Measurements from ENCODE around the gene DIPK1B.
"Not testable (repeated sequence)": the region's sequence is repeated elsewhere in the genome, so short reads cannot be mapped to it uniquely, and the experiment has no call there.

The DIPK1B gene

DNA sequence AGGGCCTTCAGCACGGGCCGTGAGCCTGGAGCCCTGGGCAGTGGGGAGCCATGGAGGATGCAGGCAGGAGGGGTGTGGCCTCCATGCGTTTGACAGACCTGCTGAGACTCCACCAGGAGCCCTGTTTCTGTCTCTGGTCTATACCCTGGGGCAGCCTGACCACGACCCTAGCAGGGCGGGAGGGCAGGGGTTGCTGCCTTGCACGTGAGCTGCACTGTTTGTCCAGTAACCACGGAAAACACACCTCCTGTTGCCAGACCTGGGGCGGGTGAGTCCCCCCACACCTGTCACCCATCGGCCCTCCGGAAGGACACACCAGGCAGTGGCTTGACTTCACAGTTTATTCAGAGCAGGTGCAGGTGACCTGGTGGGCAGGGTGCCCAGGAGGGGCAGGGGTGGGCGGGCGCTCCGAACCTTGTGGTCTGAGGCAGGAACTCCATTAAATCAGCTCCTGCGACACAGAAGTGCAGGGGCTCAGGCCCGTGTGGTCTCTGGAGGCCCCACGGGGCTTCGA lies 41.7 kb downstream of the DIPK1B start:
- DNase-seq (ENCODE audit: low spot score) = no peak

DNA sequence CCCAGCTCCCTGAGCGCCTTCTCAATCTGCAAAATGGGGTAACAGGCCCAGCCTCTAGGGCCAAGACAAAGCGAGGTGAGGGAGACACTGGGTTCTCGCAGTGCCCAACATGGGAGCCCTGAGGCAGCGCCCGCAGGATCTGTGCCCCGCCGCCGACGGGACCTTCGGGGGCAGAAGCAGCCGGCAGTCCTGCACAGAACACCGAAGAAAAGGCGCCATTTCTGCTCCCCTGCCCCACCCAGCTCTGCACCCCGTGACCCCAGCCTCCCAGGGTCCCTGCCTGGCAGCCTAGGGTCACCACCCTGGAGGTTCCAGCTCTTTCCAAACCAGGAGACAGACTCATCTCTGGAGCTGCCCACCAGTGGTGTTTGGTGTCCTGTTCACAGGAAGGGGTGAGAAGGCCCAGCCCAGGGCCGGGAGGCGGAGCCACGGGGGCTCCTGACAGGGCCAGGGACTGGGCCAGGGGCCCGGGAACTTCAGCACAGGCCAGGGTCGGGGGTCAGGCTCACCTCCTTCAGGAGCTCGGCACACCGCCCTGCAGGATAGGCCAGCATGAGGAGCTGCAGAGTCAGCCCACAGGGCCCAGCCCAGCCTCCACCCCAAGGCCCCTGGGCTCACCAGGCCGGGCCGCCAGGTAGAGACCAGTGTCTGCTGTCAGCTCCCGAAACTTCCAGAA lies 42.4 kb downstream of the DIPK1B start:
- DNase-seq (ENCODE audit: low spot score) = no peak

DNA sequence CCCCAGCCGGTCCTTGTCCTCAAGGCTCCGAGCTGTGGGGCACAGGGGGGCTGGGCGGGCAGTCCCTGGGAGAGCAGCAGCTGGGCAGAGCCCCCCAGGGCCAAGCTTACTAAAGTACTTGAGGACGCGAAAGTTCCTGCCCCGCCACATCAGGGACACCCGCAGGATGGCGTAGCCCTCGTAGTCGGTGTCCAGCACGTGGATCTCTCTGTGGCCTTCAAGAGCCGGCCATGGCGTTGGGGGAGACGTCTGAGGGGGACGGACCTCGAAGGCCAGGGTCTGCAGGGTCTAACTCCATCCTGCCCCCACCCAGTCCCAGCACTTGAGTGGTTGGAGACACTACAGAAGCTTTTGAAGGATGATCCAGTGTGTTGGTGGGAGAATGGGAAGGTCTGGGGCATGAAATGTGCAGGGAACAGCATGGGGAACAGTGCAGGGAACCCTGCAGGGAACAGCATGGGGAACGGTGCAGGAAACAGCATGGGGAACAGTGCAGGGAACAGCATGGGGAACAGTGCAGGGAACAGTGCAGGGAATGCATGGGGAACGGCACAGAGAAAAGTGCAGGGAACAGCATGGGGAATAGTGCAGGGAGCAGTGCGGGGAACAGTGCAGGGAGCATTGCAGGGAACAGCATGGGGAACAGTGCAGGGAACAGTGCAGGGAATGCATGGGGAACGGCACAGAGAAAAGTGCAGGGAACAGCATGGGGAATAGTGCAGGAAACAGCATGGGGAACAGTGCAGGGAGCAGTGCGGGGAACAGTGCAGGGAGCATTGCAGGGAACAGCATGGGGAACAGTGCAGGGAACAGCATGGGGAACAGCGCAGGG lies 43.1 kb downstream of the DIPK1B start:
- DNase-seq (ENCODE audit: low spot score) = not testable (repeated sequence)

DNA sequence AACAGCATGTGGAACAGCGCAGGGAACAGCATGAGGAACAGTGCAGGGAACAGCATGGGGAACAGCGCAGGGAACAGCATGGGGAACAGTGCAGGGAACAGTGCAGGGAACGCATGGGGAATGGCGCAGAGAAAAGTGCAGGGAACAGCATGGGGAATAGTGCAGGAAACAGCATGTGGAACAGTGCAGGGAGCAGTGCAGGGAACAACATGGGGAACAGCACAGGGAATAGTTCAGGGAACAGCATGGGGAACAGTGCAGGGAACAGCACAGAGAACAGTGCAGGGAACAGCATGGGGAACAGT lies 43.7 kb downstream of the DIPK1B start:
- no peak for DNase-seq (ENCODE audit: low spot score)

DNA sequence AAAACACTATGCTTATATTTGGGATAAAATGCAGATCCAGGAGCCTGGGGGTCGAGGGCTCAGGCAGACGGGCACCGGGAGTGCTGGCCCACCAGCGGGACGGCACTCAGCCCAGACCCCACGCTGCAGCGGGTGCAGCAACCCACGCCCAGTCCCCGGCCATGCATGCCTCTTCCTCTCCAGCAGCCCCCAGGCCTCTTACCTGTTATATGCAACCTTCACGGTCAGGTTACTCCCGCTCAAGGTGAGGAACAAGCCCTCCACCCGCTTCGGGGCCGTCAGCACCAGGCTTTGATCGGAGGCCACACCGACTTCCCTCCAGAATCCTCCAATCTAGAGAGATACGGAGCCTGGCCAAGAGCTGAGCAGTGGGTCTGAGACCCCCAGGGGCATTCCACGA lies 44.5 kb downstream of the DIPK1B start:
- no peak for DNase-seq (ENCODE audit: low spot score)

DNA sequence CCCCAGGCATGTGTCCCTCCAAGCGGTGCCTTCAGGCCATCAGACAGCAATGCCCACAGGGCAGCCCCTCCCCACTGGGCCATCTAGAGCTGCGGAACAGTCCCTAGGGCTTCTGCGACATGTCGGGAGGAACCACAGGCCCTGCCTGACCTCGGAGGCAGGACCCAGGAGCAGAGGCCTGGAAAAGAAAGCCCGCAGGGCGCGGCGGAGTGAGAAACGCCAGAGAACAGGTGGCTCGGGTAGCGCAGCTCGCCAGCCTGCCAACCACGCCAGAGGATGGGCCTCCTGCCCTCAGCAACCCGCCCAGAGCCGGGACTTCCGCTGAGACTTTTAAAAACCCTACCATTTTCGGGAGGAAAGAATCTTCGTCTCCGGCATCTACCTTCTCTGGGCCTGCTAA lies 45.0 kb downstream of the DIPK1B start:
- DNase-seq (ENCODE audit: low spot score) = no peak

DNA sequence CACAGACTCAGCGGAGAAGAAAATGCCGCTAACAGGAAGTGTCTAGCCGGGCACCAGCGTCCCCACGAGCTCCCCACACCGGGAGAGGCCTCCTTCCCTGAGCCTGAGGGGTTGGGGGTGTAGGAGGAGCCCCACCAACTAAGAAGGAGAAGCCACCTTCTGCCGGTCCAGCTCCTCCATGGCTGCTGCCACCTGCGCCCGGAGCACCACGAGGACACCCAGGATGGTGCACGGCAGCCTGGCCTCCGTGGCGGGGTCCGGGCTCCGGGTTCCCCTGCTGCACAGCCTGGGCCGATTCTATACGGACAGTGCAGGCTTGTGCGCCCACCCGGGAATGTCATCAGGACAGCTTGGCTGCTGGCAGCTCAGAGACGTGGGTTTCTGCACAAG lies 45.4 kb downstream of the DIPK1B start:
- no peak for DNase-seq (ENCODE audit: low spot score)

DNA sequence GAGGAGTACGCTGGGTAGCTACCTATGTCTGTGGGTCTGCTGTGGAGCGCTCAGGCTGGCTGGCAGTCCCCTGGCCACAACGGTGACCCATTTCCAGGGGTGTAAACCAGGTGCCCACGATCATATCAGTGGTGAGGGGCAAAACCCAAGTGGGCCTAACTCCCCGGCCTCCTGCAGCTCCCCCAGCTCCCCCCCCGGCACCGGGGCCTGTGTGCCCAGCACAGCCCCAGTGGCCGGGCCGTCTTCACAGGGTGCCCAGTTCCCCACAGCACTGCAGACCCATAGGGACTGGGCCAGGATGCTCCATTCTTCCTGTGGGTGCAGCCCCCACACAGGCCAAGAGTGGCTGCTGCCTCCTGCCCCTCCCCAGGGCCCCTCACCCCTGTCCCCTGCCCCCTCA lies 46.6 kb downstream of the DIPK1B start:
- no peak for DNase-seq (ENCODE audit: low spot score)

DNA sequence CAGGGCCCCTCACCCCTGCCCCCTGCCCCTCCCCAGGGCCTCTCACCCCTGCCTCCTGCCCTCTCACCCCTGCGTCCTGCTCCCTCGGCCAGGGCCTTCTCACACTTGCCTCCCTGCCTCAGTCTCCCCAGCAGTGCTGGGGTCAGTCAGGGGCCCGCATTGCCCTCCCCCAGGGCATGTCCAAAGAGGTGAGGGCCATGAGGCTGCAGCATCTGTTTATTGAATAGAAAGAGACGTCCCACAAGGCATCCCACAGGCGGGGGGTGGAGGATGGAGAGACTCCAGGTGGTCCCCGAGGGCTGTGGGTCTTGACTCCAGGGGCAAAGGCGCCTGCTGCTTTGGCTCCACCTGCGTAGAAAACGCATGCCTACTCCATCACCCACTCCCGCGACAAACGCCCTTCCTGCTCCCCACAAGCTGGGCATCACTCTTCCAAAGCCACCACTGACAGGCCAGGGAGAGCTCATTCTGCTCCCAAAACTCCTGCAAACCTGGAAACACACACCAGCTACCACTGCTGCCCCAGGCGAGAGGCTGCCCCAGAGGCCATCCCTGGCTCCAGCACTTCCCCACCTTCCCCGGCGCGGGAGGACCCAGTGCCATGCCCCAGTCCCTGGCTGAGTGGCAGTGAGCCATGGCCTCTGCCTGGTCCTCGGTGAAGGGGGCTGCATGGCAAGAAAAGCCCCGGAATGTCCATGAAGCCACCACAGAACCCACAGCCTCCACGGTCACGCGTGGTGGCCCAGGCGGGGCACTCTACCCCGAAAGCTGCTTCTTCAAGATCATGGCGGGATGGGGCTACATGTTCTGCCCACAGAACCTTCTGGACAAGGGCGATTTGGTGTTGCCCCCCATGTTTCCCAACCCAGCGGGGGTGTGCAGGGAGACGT lies 47.3 kb downstream of the DIPK1B start:
- no peak for DNase-seq (ENCODE audit: low spot score)

DNA sequence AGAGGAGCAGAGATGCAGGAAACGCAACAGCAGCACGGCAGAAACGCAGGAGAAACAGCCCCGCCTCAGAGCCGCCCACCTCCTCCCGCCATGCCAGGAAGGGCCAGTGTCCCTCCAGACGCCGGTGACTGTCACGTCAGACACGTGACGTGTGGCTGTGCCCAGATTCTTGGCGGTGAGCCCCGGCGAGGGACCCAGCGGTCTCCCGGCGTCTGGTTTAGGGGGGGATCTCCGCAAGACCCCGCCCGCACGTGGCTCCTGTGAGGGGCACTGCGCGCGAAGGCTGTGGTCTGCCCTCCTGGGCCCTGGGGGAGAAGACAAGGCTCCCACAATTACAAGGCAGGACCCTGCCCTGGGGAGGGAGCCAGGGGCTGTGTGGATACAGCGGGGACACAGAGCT lies 48.1 kb downstream of the DIPK1B start:
- DNase-seq (ENCODE audit: low spot score) = no peak

DNA sequence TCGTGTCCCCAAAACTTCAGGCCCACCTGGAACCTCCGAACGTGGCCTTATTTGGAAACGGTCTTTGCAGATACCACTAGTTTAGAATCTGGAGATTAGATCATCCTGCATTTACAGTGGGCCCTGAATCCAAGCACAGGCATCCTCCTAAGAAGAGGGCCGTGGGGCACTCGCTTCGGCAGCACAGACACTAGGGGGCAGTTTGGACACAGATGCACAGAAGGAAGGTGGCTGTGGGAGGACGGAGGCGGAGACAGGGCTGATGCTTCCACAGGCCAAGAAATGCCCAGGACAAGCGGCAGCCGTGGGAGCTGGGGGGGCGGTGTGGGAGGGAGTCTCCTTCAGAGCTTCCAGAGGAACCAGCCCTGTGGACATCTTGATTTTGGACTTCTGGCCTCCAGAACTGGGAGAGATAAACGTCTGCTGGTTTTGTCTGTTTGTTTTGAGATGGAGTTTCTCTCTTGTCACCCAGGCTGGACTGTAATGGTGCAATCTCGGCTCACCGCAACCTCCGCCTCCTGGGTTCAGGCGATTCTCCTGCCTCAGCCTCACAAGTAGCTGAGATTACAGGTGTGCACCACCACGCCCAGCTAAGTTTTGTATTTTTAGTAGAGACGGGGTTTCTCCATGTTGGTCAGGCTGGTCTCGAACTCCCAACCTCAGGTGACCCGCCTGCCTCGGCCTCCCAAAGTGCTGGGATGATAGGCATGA lies 48.6 kb downstream of the DIPK1B start:
- DNase-seq (ENCODE audit: low spot score) = not testable (repeated sequence)

DNA sequence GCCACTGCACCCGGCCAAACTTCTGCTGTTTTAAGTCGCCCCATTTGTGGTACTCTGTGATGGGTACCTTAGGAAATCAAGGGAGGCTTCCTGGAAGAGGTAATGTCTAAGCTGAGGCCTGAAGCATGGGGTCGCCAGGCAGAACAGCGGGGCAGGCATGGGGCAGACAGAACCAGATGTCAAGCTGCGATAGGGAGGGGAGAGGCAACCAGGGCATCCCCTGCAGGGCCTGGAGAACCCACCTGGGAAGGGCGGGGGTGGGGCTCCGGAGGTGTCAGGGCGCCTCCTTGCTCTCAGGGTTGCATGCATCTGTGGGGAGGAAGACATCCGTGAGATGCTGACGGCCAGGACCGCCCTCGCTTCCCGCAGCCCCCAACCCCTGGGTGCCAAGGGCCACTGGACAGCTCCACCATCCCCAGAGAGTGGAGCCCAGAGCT lies 49.2 kb downstream of the DIPK1B start:
- DNase-seq (ENCODE audit: low spot score) = no peak

DNA sequence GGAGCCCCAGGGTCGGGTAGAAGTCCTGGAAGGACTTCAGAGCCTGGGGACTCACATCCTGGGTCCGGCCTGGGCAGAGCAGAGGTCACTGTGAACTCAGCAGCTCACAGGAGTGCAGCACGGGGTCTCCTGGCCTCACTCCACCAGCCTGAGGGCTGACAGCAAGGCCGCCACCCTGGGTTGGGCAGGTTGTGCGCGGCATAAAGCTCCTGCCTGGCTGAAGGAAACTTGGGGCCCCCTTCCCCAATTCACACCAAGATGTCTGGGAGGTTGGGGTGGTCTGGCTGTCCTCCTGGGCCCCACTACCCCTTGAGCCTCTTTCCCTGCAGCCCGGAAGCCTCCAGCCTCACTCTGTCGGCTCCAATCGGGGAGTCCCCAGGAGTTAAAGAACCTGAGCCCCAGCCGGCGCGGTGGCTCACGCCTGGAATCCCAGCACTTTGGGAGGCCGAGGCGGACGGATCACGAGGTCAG lies 49.9 kb downstream of the DIPK1B start:
- DNase-seq (ENCODE audit: low spot score) = no peak

DNA sequence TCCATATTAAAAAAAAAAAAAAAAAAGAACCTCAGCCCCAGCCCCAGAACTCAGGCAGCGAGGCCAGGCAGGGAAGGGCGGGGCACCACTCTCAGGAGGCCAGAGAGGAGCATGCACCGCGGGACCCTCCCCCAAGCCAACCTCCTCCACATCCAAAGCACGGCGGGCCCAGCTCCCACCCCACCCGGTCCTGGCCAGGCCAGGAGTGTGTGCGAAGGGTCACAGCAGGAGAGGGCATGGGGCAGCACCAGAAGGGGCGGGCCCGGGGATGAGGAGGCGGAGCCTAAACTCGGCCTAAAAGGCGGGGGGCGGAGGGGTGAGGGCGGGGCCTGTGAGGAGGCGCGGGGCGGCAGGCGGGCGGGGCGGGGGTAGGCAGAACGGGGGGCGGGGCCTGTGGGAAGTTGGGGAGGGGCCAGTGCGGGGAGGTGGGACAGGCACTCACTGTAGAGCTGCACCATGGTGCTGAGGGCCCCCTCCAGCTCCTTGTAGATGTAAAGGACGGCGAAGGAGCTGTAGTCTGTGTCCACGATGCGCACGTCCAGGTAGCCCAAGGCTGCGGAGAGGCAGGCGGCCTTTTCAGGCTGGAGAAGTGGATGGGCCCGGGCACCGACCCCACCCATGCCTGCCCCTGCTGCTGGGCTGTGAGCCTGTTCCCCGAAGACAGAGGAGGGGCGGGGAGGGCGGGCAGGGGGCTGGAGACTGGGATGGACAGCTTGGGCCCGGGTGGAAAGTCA lies 50.7 kb downstream of the DIPK1B start:
- DNase-seq (ENCODE audit: low spot score) = peak; percentile 15

DNA sequence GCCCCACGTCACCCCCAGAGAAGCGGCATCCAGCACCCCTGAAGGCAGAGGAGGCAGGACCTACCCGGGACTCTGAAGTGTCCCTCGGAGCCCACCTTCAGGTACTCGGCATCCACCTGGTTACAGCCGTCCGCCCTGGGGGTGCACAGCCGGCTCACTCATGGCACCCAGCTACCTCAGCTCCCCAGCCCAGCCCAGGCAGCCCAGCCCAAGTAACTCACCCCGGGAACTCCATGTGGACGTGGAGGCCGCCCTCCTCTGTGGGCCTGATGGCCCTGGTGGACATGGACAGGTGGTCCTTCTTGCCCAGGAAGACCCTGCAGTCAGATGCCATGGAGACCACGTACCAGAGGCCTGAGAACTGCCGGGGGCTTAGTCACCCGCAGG lies 51.3 kb downstream of the DIPK1B start:
- DNase-seq (ENCODE audit: low spot score) = no peak

DNA sequence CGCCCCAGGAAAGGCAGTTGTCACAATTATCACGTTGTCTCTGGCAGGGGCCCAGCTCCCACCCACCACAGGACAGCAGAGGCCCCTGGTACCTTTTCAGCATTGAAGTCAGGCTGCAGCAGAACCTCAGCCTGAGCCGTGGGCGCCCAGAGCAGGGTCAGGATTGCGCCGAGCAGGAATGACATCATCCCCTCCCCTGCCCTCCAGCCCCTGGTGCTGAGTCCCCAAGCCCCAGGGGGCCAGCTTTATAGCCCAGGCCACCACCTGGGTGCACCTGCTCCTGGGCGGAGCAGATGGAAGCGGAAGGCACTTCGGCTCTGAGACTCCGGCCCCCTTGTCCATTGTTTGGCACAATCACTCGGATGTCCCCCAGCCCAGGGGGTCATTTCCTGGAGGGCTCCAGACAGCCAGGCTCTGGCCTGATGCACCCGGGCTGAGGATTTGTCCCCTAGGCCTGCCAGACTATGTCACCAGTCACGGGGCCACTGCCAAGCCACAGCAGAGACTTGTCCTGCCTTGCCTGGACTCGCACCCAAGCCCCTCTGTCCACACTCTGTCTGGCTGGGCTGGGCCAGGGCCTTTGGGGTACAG lies 52.0 kb downstream of the DIPK1B start, which contains the start of gene LCN15:
Gene LCN15, minus strand, starts transcription at position 218 of the 591 bp plus-strand sequence. Its CDS starts 30 bp downstream, at position 188.
- no peak for DNase-seq (ENCODE audit: low spot score)

DNA sequence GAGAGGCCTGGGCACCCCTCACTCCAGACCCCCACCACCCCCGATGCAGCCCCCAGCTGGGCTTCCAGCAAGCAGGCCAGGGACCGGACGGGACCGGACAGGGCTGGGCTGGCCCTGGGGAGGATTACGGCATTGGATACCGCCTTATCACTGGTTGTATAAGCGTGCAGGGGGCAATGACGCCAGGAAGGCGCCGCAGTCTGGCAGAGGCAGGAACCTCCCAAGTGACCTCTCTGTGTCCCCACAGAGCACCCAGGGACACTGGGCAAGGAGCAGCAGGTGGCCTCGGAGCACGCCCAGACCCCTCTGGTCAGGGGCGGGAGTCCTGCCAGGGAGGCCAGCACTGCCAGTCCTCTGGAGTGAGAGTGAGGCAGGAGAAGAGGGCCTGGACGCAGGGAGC lies 52.7 kb downstream of the DIPK1B start:
- no peak for DNase-seq (ENCODE audit: low spot score)

DNA sequence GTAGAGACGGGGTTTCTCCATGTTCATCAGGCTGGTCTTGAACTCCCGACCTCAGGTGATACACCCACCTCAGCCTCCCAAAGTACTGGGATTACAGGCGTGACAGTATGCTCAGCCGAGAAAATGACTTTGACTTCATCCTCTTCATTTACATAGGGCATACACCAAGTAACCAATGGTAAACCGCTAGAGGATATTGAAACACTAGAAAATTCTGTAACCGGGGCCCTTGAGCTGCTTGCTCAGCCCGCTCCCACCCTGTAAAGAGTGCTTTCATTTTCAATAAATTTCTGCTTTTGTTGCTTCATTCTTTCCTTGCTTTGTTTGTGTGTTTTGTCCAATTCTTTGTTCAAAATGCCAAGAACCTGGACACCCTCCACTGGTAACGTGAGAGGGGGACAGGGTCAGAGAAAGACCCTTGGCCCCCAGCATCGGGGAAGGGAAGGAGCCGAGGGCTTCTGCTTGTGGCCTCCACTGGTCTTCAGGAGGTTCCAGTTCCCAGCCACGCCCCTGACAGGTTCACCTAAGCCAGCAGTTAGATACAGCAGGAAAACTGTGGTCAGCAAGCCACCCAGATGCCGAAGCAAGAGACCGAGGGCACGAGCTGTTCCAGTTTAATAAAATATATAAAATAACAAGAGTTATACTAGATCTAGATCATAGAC lies 53.5 kb downstream of the DIPK1B start:
- DNase-seq (ENCODE audit: low spot score) = not testable (repeated sequence)

DNA sequence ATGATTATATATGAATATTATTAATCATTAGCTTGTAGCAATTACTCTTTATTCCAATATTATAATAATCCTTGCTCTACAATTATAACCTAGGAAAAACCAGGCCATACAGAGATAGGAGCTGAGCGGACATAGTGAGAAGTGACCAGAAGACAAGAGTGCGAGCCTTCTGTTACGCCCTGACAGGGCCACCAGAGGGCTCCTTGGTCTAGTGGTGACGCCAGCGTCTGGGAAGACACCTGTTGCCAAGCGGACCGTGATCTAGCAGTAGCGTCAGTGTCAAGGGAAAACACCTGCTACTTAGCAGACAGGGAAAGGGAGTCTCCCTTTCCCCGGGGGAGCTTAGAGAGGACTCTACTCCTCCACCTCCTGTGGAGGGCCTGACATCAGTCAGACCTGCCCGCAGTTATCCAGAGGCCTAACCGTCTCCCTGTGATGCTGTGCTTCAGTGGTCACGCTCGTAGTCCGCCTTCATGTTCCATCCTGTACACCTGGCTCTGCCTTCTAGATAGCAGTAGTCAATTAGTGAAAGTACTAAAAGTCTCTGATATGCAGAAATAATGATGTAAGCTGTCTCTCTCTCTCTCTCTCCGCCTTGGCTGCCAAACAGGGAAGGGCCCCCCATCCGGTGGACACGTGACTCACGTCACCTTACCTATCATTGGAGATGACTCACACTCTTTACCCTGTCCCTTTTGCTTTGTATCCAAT lies 54.2 kb downstream of the DIPK1B start:
- not testable (repeated sequence) for DNase-seq (ENCODE audit: low spot score)
